Forelimb muscle (tissue), 1 donor: ENCODE measurements around the gene RIPOR1. TPM values are rescaled to one million over a fixed set of nuclear protein-coding genes. Genes with fewer than 3 reads are reported as not detected.

Experiments
- DNase-seq: peaks from one replicate; pipeline ENCODE4 v3.0.0-alpha.2; 2013; ENCODE audit warnings: low read depth
- polyA plus RNA-seq: library from polyadenylated mRNA; unstranded; fragments of 120-200 nt; gene quantifications from one replicate; pipeline ENCODE4 v1.2.1, GENCODE V29; 2013; ENCODE audit not compliant: insufficient read length

Gene RIPOR1
- polyA plus RNA-seq, 1 donor: 46.5 TPM

- DNase-seq: no peak
Measured at GRCh38 chr16:67539691-67540635, 11.3 kb downstream of the RIPOR1 start.

- no peak for DNase-seq
Measured at GRCh38 chr16:67540756-67541155, 12.1 kb downstream of the RIPOR1 start.

GRCh38 chr16:67541391-67542263, 13.0 kb downstream of the RIPOR1 start:
- DNase-seq: no peak

DNA sequence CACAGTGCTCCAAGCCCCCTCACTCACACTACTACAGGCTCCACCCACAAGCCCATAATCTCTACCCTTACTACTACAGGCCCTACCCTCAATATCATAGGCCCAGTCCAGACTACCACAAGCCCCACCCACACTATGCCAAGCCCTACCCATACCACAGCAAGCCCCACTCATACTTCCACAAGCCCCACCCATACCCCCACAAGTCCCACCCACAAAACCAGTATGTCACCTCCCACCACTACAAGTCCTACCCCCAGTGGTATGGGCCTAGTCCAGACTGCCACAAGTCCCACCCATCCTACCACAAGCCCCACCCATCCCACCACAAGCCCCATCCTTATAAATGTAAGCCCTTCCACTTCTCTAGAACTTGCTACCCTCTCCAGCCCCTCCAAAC, 13.8 kb downstream of the RIPOR1 start:
- DNase-seq: no peak

- DNase-seq: no peak
Measured at GRCh38 chr16:67543036-67543435, 14.4 kb downstream of the RIPOR1 start.

GRCh38 chr16:67543582-67543981, 15.0 kb downstream of the RIPOR1 start:
- DNase-seq: no peak

GRCh38 chr16:67544329-67544841, 15.8 kb downstream of the RIPOR1 start:
- DNase-seq: no peak

DNA sequence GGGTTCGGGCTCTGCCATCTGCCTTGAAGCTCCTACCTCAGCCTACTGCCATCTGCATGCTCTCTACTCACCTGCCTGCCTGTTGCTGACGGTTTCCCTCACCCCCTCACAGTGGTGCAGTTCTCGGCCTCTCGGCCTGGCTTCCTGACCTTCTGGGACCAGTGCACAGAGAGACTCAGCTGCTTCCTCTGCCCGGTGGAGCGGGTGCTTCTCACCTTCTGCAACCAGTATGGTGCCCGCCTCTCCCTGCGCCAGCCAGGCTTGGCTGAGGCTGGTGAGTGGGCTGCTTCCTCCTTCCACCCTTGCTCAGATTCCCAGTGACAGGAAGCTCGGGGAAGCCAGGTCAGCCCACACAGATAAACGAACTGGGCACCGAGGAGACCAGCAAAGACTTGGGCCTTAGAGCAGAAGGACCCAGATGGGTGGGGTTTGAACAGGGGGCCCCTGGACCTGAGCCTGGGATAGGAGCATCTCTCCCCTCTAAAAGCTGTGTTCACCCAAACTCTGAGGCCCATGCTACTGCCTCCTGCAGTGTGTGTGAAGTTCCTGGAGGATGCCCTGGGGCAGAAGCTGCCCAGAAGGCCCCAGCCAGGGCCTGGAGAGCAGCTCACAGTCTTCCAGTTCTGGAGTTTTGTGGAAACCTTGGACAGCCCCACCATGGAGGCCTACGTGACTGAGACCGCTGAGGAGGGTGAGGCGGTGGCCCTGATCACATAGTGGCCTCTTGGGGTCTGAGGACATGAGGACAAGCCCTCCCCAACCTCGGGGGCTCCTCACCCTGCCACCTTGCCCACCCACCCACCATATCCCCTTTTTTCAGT, 16.4 kb downstream of the RIPOR1 start:
- no peak for DNase-seq

- DNase-seq: no peak
Measured at GRCh38 chr16:67545665-67546024, 17.0 kb downstream of the RIPOR1 start.

GRCh38 chr16:67546091-67546501, 17.5 kb downstream of the RIPOR1 start:
- DNase-seq: no peak

DNA sequence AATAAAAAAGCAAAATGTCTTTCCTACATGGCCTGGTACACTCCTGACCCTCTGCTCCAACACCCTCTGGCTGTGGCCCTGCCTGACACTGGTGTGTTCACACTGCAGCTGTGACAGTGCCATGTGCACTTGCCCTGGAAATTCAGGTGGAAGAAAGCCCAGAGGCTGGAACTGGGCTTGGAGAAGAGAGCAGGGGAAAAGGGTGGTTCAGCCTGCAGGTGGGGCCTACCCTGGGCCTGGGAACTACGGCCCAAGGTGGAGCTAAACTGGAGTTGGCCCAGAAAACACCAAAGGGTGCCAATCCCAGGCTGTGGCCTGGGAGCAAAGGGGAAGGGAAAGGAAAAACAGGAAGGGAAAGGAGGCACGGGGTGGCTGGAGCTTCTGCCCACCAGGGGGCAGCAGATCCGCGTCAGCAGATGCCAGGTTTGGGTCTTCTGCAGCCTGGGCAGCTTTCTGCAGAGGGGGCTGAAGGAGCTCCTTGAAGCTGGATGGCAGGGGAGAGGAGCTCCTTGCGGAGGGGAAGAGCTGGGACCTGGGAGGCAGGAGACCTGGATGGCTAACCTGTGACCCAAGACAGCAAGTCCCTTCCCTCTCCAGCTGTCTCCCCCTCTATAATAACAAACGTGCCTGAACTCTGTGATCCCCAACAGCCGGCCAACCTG, 18.3 kb downstream of the RIPOR1 start:
- DNase-seq: no peak

GRCh38 chr16:67547423-67548264, 19.0 kb downstream of the RIPOR1 start:
- no peak for DNase-seq

GRCh38 chr16:67548265-67549126, 19.9 kb downstream of the RIPOR1 start:
- no peak for DNase-seq

GRCh38 chr16:67549240-67549639, 20.6 kb downstream of the RIPOR1 start:
- DNase-seq: no peak

DNA sequence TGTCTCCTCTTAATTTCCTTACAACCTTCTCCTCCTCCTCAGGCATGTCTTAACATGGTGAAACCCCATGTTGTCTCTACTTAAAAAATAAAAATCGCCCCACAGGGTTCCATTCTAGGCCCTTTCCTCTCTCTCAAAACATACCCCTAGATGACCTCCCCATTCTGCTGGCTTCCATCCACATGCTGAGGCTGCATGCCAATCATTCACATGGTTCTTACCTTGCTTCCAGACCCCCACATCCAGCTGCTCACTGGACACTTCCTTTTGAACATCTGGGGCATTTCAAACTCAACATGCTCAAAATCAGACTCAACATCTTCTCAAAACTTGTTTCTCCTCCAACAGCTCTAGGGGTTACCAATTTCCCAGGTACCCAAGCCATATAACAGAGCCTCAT, 21.3 kb downstream of the RIPOR1 start:
- DNase-seq: no peak

DNA sequence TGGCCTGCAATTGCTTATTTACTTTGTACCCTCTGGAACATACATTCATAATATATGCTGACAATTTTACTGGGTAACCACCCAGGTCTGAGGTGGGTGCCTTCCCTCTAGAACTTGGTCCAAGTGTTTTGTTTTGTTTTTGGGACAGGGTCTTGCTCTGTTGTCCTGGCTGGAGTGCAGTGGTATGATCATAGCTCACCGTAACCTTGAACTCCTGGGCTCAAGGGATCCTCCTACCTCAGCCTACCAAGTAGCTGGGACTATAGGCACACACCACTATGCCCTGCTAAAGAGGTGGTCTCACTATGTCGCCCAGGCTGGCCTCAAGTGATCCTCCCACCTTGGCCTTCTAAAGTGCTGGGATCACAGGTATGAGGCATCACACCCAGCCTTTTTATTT, 22.5 kb downstream of the RIPOR1 start:
- no peak for DNase-seq

- DNase-seq: no peak
Measured at GRCh38 chr16:67551972-67552371, 23.3 kb downstream of the RIPOR1 start.

DNA sequence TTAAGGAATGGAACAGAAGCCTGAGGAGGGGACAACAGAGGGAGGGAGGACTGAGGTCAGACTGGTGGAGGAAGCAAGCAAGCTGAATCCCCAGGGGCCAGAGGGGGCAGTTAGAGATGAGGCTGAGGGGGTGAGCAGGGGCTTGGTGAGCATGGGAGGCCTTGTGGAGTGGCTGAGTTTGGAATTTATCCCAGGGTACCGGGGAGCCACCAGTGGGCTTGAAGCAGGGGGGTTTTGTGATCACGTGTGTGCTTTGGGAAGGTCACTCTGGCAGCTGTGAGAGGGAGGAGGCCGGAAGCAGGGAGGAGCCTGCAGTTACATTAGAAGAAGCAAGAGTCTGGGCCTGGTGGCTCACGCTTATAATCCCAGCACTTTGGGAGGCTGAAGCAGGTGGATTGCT, 23.8 kb downstream of the RIPOR1 start:
- DNase-seq: no peak

GRCh38 chr16:67555795-67556212, 27.2 kb downstream of the RIPOR1 start:
- no peak for DNase-seq
